Breast epithelium (tissue), 3 donors: ENCODE measurements around the gene MACC1.

Experiments
- POLR2A ChIP-seq: fragments of 450-650 bp; IDR thresholded peaks from one replicate; pipeline ENCODE4 v1.6.1; 2016; ENCODE audit warnings: antibody characterized with exemption, mild to moderate bottlenecking, moderate library complexity
- TF ChIP-seq, protein P1 (sequence below), 3 donors: fragments of 450-650 bp; IDR thresholded peaks; one replicate each; pipeline ENCODE4 v1.5.1; 2016 to 2017; ENCODE audit warnings: antibody characterized with exemption in 3 of 3, mild to moderate bottlenecking in 3 of 3, moderate library complexity in 3 of 3

GRCh38 chr7:20176578-20177242 lies 40.5 kb downstream of the MACC1 start:
- TF ChIP-seq, protein P1, sequence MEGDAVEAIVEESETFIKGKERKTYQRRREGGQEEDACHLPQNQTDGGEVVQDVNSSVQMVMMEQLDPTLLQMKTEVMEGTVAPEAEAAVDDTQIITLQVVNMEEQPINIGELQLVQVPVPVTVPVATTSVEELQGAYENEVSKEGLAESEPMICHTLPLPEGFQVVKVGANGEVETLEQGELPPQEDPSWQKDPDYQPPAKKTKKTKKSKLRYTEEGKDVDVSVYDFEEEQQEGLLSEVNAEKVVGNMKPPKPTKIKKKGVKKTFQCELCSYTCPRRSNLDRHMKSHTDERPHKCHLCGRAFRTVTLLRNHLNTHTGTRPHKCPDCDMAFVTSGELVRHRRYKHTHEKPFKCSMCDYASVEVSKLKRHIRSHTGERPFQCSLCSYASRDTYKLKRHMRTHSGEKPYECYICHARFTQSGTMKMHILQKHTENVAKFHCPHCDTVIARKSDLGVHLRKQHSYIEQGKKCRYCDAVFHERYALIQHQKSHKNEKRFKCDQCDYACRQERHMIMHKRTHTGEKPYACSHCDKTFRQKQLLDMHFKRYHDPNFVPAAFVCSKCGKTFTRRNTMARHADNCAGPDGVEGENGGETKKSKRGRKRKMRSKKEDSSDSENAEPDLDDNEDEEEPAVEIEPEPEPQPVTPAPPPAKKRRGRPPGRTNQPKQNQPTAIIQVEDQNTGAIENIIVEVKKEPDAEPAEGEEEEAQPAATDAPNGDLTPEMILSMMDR (IDR thresholded peaks at IDR 0.05), result no peak
- TF ChIP-seq POLR2A, result no peak
